ENCODE data around the gene WNT11.

DNA sequence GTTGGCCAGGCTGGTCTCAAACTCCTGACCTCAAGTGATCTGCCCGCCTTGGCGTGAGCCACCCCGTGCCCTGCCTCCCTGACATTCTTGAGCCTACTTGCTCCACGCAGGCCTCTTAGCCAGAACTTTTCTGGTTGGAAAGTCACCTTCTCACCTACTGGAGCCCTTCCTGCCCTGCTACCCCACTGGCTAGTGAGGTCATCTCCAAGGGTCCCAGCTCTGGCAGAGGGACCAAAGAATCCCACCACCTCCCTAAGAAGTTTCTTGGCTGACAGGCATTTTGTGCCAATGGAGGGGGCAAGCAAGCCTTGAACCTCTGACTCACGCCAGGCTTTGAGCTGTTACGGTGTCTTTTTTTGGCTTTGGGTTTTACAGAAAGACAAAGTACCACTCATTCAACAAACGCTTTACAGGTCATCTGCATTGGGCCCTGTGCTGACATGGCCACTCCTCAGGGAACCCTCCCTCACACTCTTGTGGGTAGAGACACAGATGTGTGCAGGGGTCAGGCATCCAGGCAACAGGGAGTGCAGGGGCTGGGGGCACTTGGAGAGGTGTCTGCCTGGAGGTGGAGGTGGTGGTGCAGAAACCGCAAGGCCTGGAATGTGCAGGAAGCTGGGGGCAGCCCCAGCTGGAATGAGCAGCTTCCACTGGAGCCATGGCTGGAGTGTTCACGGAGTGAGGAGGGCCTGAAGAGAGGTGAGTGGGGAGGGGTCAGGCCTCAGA is 27.1 kb upstream of the WNT11 start:
- TF ChIP-seq EZH2phosphoT487 (IDR thresholded peaks at IDR 0.05; ENCODE audit: low read length) (no peak), EZH2 (optimal IDR thresholded peaks at IDR 0.05; ENCODE audit: low read depth, low read length) (no peak)

Measured in MM.1S (cell line).